Heart right ventricle (tissue), 16 donors: ENCODE results near the gene TROAP. TPM values are rescaled to one million over a fixed set of nuclear protein-coding genes. Genes with fewer than 3 reads are reported as not detected.

Source experiments
- ATAC-seq, 8 donors: fragments of 200-7000 bp; cut with Tn5 transposase; one replicate each; pipeline ENCODE4 v1.9.1; 2020; ENCODE audit warnings: mild to moderate bottlenecking in 8 of 8, moderate library complexity in 8 of 8, moderate number of reproducible peaks in 1 of 8
- DNase-seq, 2 donors: peaks; one replicate each; pipeline ENCODE4 v3.0.0-alpha.2; 2020
- H3K27ac ChIP-seq, 10 donors: fragments of 200-600 bp; sonication (generic) in 2 of 10; one replicate each; pipeline versions ENCODE4 v1.5.0 to v1.8.0; 2020 to 2022; ENCODE audit warnings: mild to moderate bottlenecking in 3 of 10
- H3K27me3 ChIP-seq, 7 donors: fragments of 200-600 bp; one replicate each; pipeline ENCODE4 v1.8.0; 2021 to 2022; ENCODE audit warnings: mild to moderate bottlenecking in 2 of 7
- H3K36me3 ChIP-seq, 9 donors: fragments of 200-600 bp; sonication (generic) in 1 of 9; one replicate each; pipeline versions ENCODE4 v1.5.0 to v1.8.0; 2020 to 2022; ENCODE audit warnings: mild to moderate bottlenecking in 2 of 9
- H3K4me1 ChIP-seq, 9 donors: fragments of 200-600 bp; sonication (generic) in 1 of 9; one replicate each; pipeline versions ENCODE4 v1.5.0 to v1.8.0; 2020 to 2022; ENCODE audit warnings: mild to moderate bottlenecking in 4 of 9
- H3K4me3 ChIP-seq, 10 donors: fragments of 200-600 bp; sonication (generic) in 2 of 10; one replicate each; pipeline versions ENCODE4 v1.5.0 to v1.8.0; 2020 to 2022; ENCODE audit warnings: mild to moderate bottlenecking in 7 of 10, moderate library complexity in 2 of 10
- H3K9me3 ChIP-seq, 11 donors: fragments of 200-600 bp in 10 of 11; sonication (generic) in 2 of 11; one replicate each; pipeline versions ENCODE4 v1.5.0 to v1.8.0; 2013 to 2022; ENCODE audit warnings: mild to moderate bottlenecking in 2 of 11, control low read depth in 1 of 11, moderate library complexity in 1 of 11
- WGBS, 2 donors: extraction: QIAGEN DNeasy Blood & Tissue Kit; methylation state at CpG; one replicate each; pipeline ENCODE4 v1.1.7; 2013; ENCODE audit warnings: inconsistent platforms in 1 of 2; 5-methylcytosine and 5-hydroxymethylcytosine counted together
- intact Hi-C, 10 donors: fragments of 100-400 bp; cut with DNase I; formaldehyde crosslinking; loops; one replicate each; pipeline versions ENCODE4 v1.11.1 to v1.14.2; 2022
- polyA plus RNA-seq, 2 donors: library from polyadenylated mRNA; stranded (reverse); fragments of 200-250 nt; gene quantifications; one replicate each; pipeline ENCODE4 v1.2.3, GENCODE V29; 2013
- total RNA-seq, 10 donors: library from RNA; stranded (reverse); fragmentation: NEBNext Ultra II Directional in 3 of 10; extraction: Animal tissue kit (Norgen Biotek cat#: 25700) in 3 of 10; gene quantifications; one replicate each; pipeline versions ENCODE4 v1.2.1 to v1.2.4, GENCODE V29; 2021 to 2023
- TF ChIP-seq, protein P1 (sequence below), 9 donors: fragments of 200-600 bp; sonication (generic) in 2 of 9; IDR thresholded peaks; one replicate each; pipeline versions ENCODE4 v1.5.0 to v1.8.0; 2021 to 2022; ENCODE audit warnings: antibody characterized with exemption in 9 of 9, mild to moderate bottlenecking in 5 of 9, moderate library complexity in 1 of 9
- donor health status: Arrhythmogenic right ventricular cardiomyopathy.
- donor health status: ischemic (EF 13 %, LVEDD 7.1; RV severe dilation, severe dysfunction).
- donor health status: healthy with polysubstance abuse.
- donor health status: DM: no; HTN: yes; CAD: no.
- donor health status: DM: no; HTN: no; CAD: no.
- donor health status: ischemic (EF 25% LVEDD 6.9; RV normal size, moderate dysfunction).
- donor health status: ischemic (EF 25% LVEDD 5.7; RV mildly dilated, moderate dysfunction).
- donor health status: healthy.
- donor health status: DM: yes; HTN: yes; CAD: no.
- donor health status: Ischemic cardiomyopathy.
- donor health status: ischemic (EF 35%, LVEDD 5.7; RV mildly dilated, moderate dysfunction).
- donor health status: nonischemic (EF 11% LVEDD 7.7; RV severe dilation, severe dysfunction).
- donor health status: DM: yes; HTN: yes; CAD: no.
- donor health status: PGD.
- donor health status: ischemic (EF 29% LVEDD 5.4; RV normal size, mild dysfunction).
- donor health status: nonischemic (EF 23%, LVEDD 6.1; RV moderate dilation, normal function).

Gene TROAP
- total and polyA plus RNA-seq, 12 donors = 0.20 to 4.9 (median 0.72) TPM; not detected in 3

DNA sequence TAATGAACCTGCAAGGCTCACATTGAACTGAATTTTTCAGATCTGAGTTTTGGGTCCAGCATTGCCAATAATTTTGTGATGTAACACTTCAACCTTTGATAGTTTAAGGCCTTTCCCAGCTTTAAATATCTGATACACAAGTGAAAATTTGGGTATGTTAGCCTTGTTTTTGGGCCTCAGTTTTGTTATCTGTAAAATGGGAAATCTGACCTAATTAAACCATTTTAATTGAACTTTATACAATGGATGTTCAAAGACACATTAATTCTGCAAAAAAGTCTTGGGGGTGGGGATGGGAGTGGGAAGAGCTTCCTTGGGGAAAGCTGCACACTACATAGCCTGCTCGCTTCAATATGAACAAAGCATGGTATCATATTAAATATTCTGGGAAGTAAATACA, 39.0 kb downstream of the TROAP start:
- no peaks in the 10 kb centered on the region for H3K36me3 ChIP-seq
- H3K27ac ChIP-seq = no peak overlapping the region
- no peak for ATAC-seq
- DNase-seq = no peak
- 89 to 100% methylated on average over 1 of the region's 1 CpG for WGBS, 2 donors
- peaks cover 0 to 19% (median 6%) of the 10 kb centered on the region in 9 donors for H3K4me1 ChIP-seq
- intact Hi-C loops = loop anchor here in 2 of 10 donors (5.0 to 10.0 kb wide), 2 partner anchors 215 to 223 kb away; no protein-coding TSS in a partner anchor
- TF ChIP-seq, protein P1, sequence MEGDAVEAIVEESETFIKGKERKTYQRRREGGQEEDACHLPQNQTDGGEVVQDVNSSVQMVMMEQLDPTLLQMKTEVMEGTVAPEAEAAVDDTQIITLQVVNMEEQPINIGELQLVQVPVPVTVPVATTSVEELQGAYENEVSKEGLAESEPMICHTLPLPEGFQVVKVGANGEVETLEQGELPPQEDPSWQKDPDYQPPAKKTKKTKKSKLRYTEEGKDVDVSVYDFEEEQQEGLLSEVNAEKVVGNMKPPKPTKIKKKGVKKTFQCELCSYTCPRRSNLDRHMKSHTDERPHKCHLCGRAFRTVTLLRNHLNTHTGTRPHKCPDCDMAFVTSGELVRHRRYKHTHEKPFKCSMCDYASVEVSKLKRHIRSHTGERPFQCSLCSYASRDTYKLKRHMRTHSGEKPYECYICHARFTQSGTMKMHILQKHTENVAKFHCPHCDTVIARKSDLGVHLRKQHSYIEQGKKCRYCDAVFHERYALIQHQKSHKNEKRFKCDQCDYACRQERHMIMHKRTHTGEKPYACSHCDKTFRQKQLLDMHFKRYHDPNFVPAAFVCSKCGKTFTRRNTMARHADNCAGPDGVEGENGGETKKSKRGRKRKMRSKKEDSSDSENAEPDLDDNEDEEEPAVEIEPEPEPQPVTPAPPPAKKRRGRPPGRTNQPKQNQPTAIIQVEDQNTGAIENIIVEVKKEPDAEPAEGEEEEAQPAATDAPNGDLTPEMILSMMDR (IDR thresholded peaks at IDR 0.05) = no peak
- H3K4me3 ChIP-seq = no peak overlapping the region
- H3K9me3 ChIP-seq = no peaks in the 10 kb centered on the region
- H3K27me3 ChIP-seq = peaks cover 0 to 8% (median 0%) of the 10 kb centered on the region in 7 donors

DNA sequence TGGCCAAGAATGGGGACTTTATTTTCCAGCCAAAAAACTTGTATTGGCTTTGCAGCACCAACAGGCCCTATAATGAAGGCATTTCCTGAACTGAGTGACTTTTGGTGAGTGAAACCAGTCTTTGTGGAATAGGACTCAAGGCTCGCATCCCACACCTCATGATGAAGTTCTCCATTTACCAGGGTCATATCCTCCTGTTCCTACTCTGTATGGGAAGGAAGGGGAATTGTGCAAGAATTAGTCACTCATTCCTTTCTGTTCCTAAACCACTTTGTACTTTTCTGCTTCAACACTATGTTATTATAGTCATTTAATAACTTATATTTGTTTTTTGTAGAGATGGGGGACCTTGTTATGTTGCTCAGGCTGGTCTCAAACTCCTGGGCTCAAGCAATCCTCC, 41.9 kb downstream of the TROAP start:
- DNase-seq (no peak), ATAC-seq (no peak)
- TF ChIP-seq, protein P1 (IDR thresholded peaks at IDR 0.05) = no peak
- no peaks in the 10 kb centered on the region for H3K9me3 ChIP-seq
- H3K27me3 ChIP-seq = peaks cover 0 to 4% (median 0%) of the 10 kb centered on the region in 7 donors
- 94 to 97% methylated on average over 1 of the region's 1 CpG for WGBS, 2 donors
- peaks cover 0 to 42% (median 27%) of the 10 kb centered on the region in 9 donors for H3K4me1 ChIP-seq
- peak overlapping the region in 1 of 10 donors; percentile 67 for H3K27ac ChIP-seq
- H3K36me3 ChIP-seq = no peaks in the 10 kb centered on the region
- intact Hi-C loops = loop anchor here in 2 of 10 donors (5.0 to 10.0 kb wide), 2 partner anchors 212 to 220 kb away; no protein-coding TSS in a partner anchor
- no peak overlapping the region for H3K4me3 ChIP-seq

DNA sequence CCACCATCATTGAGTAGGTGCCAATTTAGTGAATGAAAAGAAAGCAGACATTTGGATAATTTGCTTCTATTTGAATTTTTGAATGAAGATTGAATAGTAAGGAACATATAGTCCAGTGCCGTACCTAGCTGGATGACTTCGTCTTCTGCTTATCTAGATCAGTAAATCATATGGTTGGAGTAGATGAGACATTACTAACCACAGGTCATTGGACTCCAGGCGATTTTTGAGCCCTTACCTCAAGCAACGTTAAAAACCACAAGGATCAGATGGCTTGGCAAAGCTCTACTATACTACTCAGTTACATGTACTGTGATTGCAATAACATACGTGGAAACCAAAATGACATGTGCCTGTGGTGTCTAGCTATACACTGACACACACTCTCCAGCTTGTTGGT, 42.5 kb downstream of the TROAP start:
- TF ChIP-seq, protein P1 (IDR thresholded peaks at IDR 0.05) = no peak
- Histone ChIP-seq H3K27me3 (no peaks in the 10 kb centered on the region), H3K9me3 (no peaks in the 10 kb centered on the region), H3K4me1 (peaks cover 0 to 47% (median 31%) of the 10 kb centered on the region in 9 donors), H3K4me3 (peak overlapping the region in 4 of 10 donors; percentile 87 to 91 (median 90)), H3K27ac (peak overlapping the region in 3 of 10 donors; percentile 95 to 99 (median 96)), H3K36me3 (no peaks in the 10 kb centered on the region)
- 82 to 90% methylated on average over 5 of the region's 5 CpGs for WGBS, 2 donors
- intact Hi-C loops = loop anchor here in 1 of 10 donors (10.0 kb wide), 1 partner anchor 219 kb away; no protein-coding TSS in a partner anchor
- ATAC-seq = no peak
- DNase-seq = no peak

DNA sequence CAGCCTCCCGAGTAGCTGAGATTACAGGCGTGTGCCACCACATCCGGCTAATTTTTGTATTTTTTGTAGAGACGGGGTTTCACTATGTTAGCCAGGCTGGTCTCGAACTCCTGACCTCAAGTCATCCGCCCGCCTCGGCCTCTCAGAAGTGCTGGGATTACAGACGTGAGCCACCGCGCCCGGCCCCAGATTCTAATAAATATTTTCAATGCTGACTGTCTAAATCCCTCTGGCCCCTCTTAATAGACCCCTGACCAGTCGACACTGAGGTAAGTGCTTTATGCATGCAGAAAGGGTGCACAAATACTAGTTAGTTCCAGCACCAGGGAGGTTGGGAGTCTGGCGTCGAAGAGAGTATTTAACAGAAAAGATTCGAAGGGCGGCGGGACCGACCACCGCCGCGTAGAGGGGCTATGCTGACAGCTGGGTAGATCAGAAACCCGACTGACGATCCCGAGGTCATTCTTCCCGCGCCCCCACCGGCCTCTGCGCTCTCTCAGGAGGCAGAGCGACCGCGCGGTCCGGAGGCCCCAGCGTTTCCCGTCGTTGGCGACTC, 43.1 kb downstream of the TROAP start:
- H3K36me3 ChIP-seq = no peaks in the 10 kb centered on the region
- no peaks in the 10 kb centered on the region for H3K9me3 ChIP-seq
- DNase-seq (no peak), ATAC-seq (peak in 4 of 8 donors; percentile 1 to 41 (median 32))
- H3K27ac ChIP-seq = peak overlapping the region; percentile 88 to 99 (median 95)
- H3K27me3 ChIP-seq = no peaks in the 10 kb centered on the region
- TF ChIP-seq, protein P1 (IDR thresholded peaks at IDR 0.05) = no peak
- intact Hi-C loops = loop anchor here in 1 of 10 donors (10.0 kb wide), 1 partner anchor 219 kb away; no protein-coding TSS in a partner anchor
- H3K4me1 ChIP-seq = peaks cover 0 to 47% (median 31%) of the 10 kb centered on the region in 9 donors
- WGBS, 2 donors = 13 to 20% methylated on average over 36 to 38 of the region's 38 CpGs
- H3K4me3 ChIP-seq = peak overlapping the region; percentile 52 to 93 (median 90)
